CD4-positive, alpha-beta T cell (primary cell): ENCODE data around the gene GPR65. TPM values are rescaled to one million over a fixed set of nuclear protein-coding genes. Genes with fewer than 3 reads are reported as not detected.

ENCODE experiments used
- ATAC-seq: fragments of 200-7000 bp; cut with Tn5 transposase; one replicate; pipeline ENCODE4 v1.10.0; 2022; ENCODE audit warnings: mild to moderate bottlenecking; ENCODE audit not compliant: poor library complexity
- CTCF ChIA-PET: fragments of 350-600 bp; sonication (Branson Sonifier 250); formaldehyde crosslinking; loops from one replicate; lab custom pipeline; 2021; ENCODE audit warnings: antibody characterized with exemption, inconsistent platforms; lab: Charles Lee
- POLR2A ChIA-PET: fragments of 350-600 bp; sonication (Branson Sonifier 250); formaldehyde crosslinking; loops from one replicate; lab custom pipeline; 2021; ENCODE audit warnings: antibody characterized with exemption, inconsistent platforms; lab: Charles Lee
- DNase-seq, 14 experiments: peaks; one replicate each; pipeline ENCODE4 v3.0.0-alpha.2; 2013 to 2020; ENCODE audit warnings: mixed read lengths in 2 of 14
- H3K27ac ChIP-seq, 2 donors: one replicate each; pipeline versions ENCODE4 v1.5.1 to v1.7.0; 2013; ENCODE audit warnings: low read length in 2 of 2, low read depth in 1 of 2, mild to moderate bottlenecking in 1 of 2
- H3K27me3 ChIP-seq, 2 experiments: 1 replicate in 1 of 2; 2 replicates in 1 of 2; pipeline versions ENCODE4 v1.6.1 to v1.7.0; 2013; ENCODE audit warnings: low read length in 2 of 2, control low read depth in 1 of 2, mild to moderate bottlenecking in 1 of 2, moderate library complexity in 1 of 2; ENCODE audit not compliant: insufficient read depth in 2 of 2, control insufficient read depth in 1 of 2
- H3K36me3 ChIP-seq: one replicate; pipeline ENCODE4 v1.6.1; 2013; ENCODE audit warnings: low read length, control low read depth; ENCODE audit not compliant: insufficient read depth
- H3K4me1 ChIP-seq: one replicate; pipeline ENCODE4 v1.6.1; 2013; ENCODE audit warnings: low read length, control low read depth; ENCODE audit not compliant: insufficient read depth
- H3K4me3 ChIP-seq: one replicate; pipeline ENCODE4 v1.5.1; 2013; ENCODE audit warnings: mild to moderate bottlenecking, low read length, moderate library complexity
- H3K9me3 ChIP-seq, 2 experiments: 1 replicate in 1 of 2; 2 replicates in 1 of 2; pipeline versions ENCODE4 v1.6.1 to v1.7.0; 2013; ENCODE audit warnings: low read length in 2 of 2, mild to moderate bottlenecking in 2 of 2, control low read depth in 1 of 2, moderate library complexity in 1 of 2; ENCODE audit not compliant: control insufficient read depth in 1 of 2, insufficient read depth in 1 of 2
- H3K27ac Mint-ChIP-seq: one replicate; pipeline ENCODE4 v1.8.0; 2020; ENCODE audit warnings: mixed read lengths
- H3K27me3 Mint-ChIP-seq: one replicate; pipeline ENCODE4 v1.8.0; 2021; ENCODE audit warnings: mixed read lengths
- H3K36me3 Mint-ChIP-seq: one replicate; pipeline ENCODE4 v1.8.0; 2021; ENCODE audit warnings: low read depth, mixed read lengths
- H3K4me1 Mint-ChIP-seq: one replicate; pipeline ENCODE4 v1.8.0; 2021; ENCODE audit warnings: low read depth, mixed read lengths
- H3K4me3 Mint-ChIP-seq: one replicate; pipeline ENCODE4 v1.8.0; 2020; ENCODE audit warnings: mild to moderate bottlenecking, mixed read lengths
- H3K9me3 Mint-ChIP-seq: one replicate; pipeline ENCODE4 v1.8.0; 2020; ENCODE audit warnings: mixed read lengths
- intact Hi-C, 2 experiments: fragments of 100-400 bp; cut with DNase I in 1 of 2; cut with micrococcal nuclease in 1 of 2; formaldehyde crosslinking; loops; one replicate each; pipeline versions ENCODE4 v1.15.1 to v1.9.0; 2023 to 2025; cut with DNase I, micrococcal nuclease
- total RNA-seq, 174 experiments: library from RNA in 2 of 174; stranded (reverse) in 2 of 174; gene quantifications; one replicate each; pipeline ENCODE4 v1.2.3 and lab custom pipeline; 2021 to 2026
- TF ChIP-seq, protein P1 (sequence below): fragments of 200-600 bp; IDR thresholded peaks from one replicate; pipeline ENCODE4 v1.8.0; 2022; ENCODE audit warnings: antibody characterized with exemption, mild to moderate bottlenecking

GPR65 gene
- total RNA-seq, 2 experiments from 2014 or later = 10.5 to 10.7 TPM

DNA sequence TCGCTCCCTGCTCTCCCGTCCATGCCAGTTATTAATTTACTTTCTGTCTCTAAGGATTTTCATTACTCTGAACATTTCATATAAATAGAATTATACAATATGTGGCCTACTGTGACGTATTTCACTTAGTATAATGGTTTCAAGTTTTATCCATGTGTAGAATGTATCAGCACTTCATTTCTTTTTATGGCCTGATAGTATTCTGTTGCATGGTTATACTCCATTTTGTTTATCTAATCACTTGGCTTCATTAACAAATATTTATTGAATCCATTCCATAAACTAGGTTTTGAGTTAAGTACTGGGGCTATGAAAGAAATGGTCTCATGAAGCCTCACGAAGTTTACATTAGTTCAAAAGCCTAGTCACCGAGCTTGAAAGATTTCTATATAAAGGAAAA is 7.6 kb downstream of the GPR65 start:
- ChIA-PET CTCF (interaction anchor here (0.6 to 1.6 kb wide), 2 partner anchors 156 to 1722 kb away, joined by 4 read pairs; no protein-coding TSS in a partner anchor), POLR2A (interaction anchor here (0.6 to 4.3 kb wide), 2 partner anchors 19 to 156 kb away, joined by 6 to 27 read pairs; partner anchors contain the start of gene GALC)
- H3K4me1 Mint-ChIP-seq = peaks cover 84% of the 10 kb centered on the region
- H3K27me3 Mint-ChIP-seq = no peaks in the 10 kb centered on the region
- no peaks in the 10 kb centered on the region for H3K27me3 ChIP-seq
- no peaks in the 10 kb centered on the region for H3K9me3 ChIP-seq
- no peak overlapping the region for H3K4me3 ChIP-seq
- peaks cover 35% of the 10 kb centered on the region for H3K36me3 ChIP-seq
- peaks cover 77% of the 10 kb centered on the region for H3K36me3 Mint-ChIP-seq
- intact Hi-C loops = loop anchor here (2.0 to 5.0 kb wide), 2 partner anchors 70 to 156 kb away; no protein-coding TSS in a partner anchor
- no peak overlapping the region for H3K27ac ChIP-seq
- no peak overlapping the region for H3K4me3 Mint-ChIP-seq
- no peak for DNase-seq
- TF ChIP-seq, protein P1, sequence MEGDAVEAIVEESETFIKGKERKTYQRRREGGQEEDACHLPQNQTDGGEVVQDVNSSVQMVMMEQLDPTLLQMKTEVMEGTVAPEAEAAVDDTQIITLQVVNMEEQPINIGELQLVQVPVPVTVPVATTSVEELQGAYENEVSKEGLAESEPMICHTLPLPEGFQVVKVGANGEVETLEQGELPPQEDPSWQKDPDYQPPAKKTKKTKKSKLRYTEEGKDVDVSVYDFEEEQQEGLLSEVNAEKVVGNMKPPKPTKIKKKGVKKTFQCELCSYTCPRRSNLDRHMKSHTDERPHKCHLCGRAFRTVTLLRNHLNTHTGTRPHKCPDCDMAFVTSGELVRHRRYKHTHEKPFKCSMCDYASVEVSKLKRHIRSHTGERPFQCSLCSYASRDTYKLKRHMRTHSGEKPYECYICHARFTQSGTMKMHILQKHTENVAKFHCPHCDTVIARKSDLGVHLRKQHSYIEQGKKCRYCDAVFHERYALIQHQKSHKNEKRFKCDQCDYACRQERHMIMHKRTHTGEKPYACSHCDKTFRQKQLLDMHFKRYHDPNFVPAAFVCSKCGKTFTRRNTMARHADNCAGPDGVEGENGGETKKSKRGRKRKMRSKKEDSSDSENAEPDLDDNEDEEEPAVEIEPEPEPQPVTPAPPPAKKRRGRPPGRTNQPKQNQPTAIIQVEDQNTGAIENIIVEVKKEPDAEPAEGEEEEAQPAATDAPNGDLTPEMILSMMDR = no peak
- peak overlapping the region; percentile 97 for H3K27ac Mint-ChIP-seq
- no peaks in the 10 kb centered on the region for H3K9me3 Mint-ChIP-seq
- ATAC-seq = no peak
- peaks cover 21% of the 10 kb centered on the region for H3K4me1 ChIP-seq

- Mint-ChIP-seq H3K36me3 (peaks cover 77% of the 10 kb centered on the region), H3K27ac (peak overlapping the region; percentile 70), H3K4me3 (no peak overlapping the region), H3K9me3 (no peaks in the 10 kb centered on the region), H3K27me3 (no peaks in the 10 kb centered on the region), H3K4me1 (peaks cover 78% of the 10 kb centered on the region)
- Histone ChIP-seq H3K36me3 (peaks cover 35% of the 10 kb centered on the region), H3K4me3 (no peak overlapping the region), H3K9me3 (no peaks in the 10 kb centered on the region), H3K4me1 (peaks cover 15% of the 10 kb centered on the region), H3K27ac (no peak overlapping the region), H3K27me3 (no peaks in the 10 kb centered on the region)
- TF ChIP-seq, protein P1 = peak; percentile 62
- DNase-seq (peak in 10 of 14 experiments; percentile 7 to 74 (median 26)), ATAC-seq (peak; percentile 52)
- ChIA-PET CTCF (interaction anchor here (0.9 to 2.6 kb wide), 5 partner anchors 15 to 155 kb away, joined by 3 to 11 read pairs (median 3); partner anchors contain the start of gene GALC), POLR2A (interaction anchor here (3.0 to 4.3 kb wide), 2 partner anchors 8 to 21 kb away, joined by 13 to 27 read pairs; partner anchors contain the start of genes GALC and GPR65)
- intact Hi-C loops = loop anchor here (2.0 to 5.0 kb wide), 2 partner anchors 72 to 155 kb away; no protein-coding TSS in a partner anchor
Measured at GRCh38 chr14:88013750-88014349, 8.9 kb downstream of the GPR65 start.

- TF ChIP-seq, protein P1 = no peak
- CTCF ChIA-PET = interaction anchor here (1.1 kb wide), 1 partner anchor 152 kb away, joined by 3 read pairs; no protein-coding TSS in a partner anchor
- H3K4me3 ChIP-seq = no peak overlapping the region
- Mint-ChIP-seq H3K4me1 (peaks cover 75% of the 10 kb centered on the region), H3K36me3 (peaks cover 57% of the 10 kb centered on the region), H3K4me3 (no peak overlapping the region), H3K27ac (peak overlapping the region; percentile 49), H3K27me3 (no peaks in the 10 kb centered on the region), H3K9me3 (no peaks in the 10 kb centered on the region)
- peaks cover 10% of the 10 kb centered on the region for H3K4me1 ChIP-seq
- no peaks in the 10 kb centered on the region for H3K9me3 ChIP-seq
- no peak for ATAC-seq
- intact Hi-C loops = no loop called here
- H3K36me3 ChIP-seq = peaks cover 19% of the 10 kb centered on the region
- no peaks in the 10 kb centered on the region for H3K27me3 ChIP-seq
- no peak overlapping the region for H3K27ac ChIP-seq
- DNase-seq = no peak
- POLR2A ChIA-PET = interaction anchor here (0.6 to 3.0 kb wide), 5 partner anchors 10 to 156 kb away, joined by 3 to 13 read pairs (median 4); partner anchors contain the start of gene GPR65
Measured at GRCh38 chr14:88016768-88017167, 11.8 kb downstream of the GPR65 start.
